Psoas muscle (tissue), 8 donors: Measurements from ENCODE around the gene NPTXR. TPM values are rescaled to one million over a fixed set of nuclear protein-coding genes. Genes with fewer than 3 reads are reported as not detected.

ENCODE experiments used
- ATAC-seq, 4 donors: fragments of 200-7000 bp; cut with Tn5 transposase; one replicate each; pipeline ENCODE4 v1.9.1; 2020; ENCODE audit warnings: moderate library complexity in 3 of 4, mild to moderate bottlenecking in 2 of 4
- DNase-seq, 2 donors: peaks; one replicate each; pipeline ENCODE4 v3.0.0-alpha.2; 2020
- H3K27ac ChIP-seq: fragments of 200-600 bp; one replicate; pipeline ENCODE4 v1.8.0; 2022
- H3K27me3 ChIP-seq, 3 donors: fragments of 200-600 bp in 1 of 3; one replicate each; pipeline versions ENCODE4 v1.6.1 to v1.8.0; 2013 to 2022; ENCODE audit warnings: low read length in 2 of 3, mild to moderate bottlenecking in 2 of 3, moderate library complexity in 1 of 3; ENCODE audit not compliant: insufficient read depth in 3 of 3
- H3K36me3 ChIP-seq, 2 donors: fragments of 200-600 bp in 1 of 2; one replicate each; pipeline versions ENCODE4 v1.6.1 to v1.8.0; 2013 to 2022; ENCODE audit warnings: low read depth in 1 of 2, mild to moderate bottlenecking in 1 of 2, moderate library complexity in 1 of 2; ENCODE audit not compliant: insufficient read depth in 1 of 2
- H3K4me1 ChIP-seq: fragments of 200-600 bp; one replicate; pipeline ENCODE4 v1.8.0; 2022
- H3K4me3 ChIP-seq: fragments of 200-600 bp; one replicate; pipeline ENCODE4 v1.8.0; 2022; ENCODE audit warnings: mild to moderate bottlenecking
- H3K9me3 ChIP-seq: fragments of 200-600 bp; one replicate; pipeline ENCODE4 v1.8.0; 2022
- CTCF ChIP-seq: fragments of 200-600 bp; IDR thresholded peaks from one replicate; pipeline ENCODE4 v1.8.0; 2022; ENCODE audit warnings: antibody characterized with exemption
- whole genome bisulfite sequencing, 3 donors: extraction: QIAGEN DNeasy Blood & Tissue Kit; methylation state at CpG; one replicate each; pipeline versions ENCODE4 v1.1.6 to v1.1.7; 2013; 5-methylcytosine and 5-hydroxymethylcytosine counted together
- intact Hi-C, 2 donors: fragments of 100-400 bp; cut with DNase I; formaldehyde crosslinking; loops; one replicate each; pipeline versions ENCODE4 v1.11.0 to v1.14.2; 2022
- polyA plus RNA-seq, 3 donors: library from polyadenylated mRNA; stranded (reverse); fragments of 200-250 nt; gene quantifications; one replicate each; pipeline ENCODE4 v1.2.3, GENCODE V29; 2013
- total RNA-seq, 4 donors: library from RNA; stranded (reverse); fragmentation: NEBNext Ultra II Directional in 2 of 4; extraction: Animal tissue kit (Norgen Biotek cat#: 25700) in 2 of 4; gene quantifications; one replicate each; pipeline versions ENCODE4 v1.2.1 to v1.2.4, GENCODE V29; 2021 to 2023
- donor health status: healthy with polysubstance abuse.
- donor health status: DM: no; HTN: no; CAD: no; lungs with moderate emphysema.
- donor health status: Bipolar disorder and iron deficiency.
- donor health status: healthy.
- donor health status: DM: yes; HTN: yes; CAD: no.
- donor health status: DM: no; HTN: no; CAD: no.
- donor health status: DM: no; HTN: no; CAD: no.
- donor health status: DM: yes; HTN: yes; CAD: no.

Gene NPTXR
- total and polyA plus RNA-seq, 7 donors: 0.15 to 1.7 (median 0.39) TPM

GRCh38 chr22:38865201-38866023, 21.6 kb upstream of the NPTXR start:
- no peak for ATAC-seq
- 74 to 77% (median 75%) methylated on average over 20 of the region's 20 CpGs for WGBS, 3 donors
- peak in 1 of 2 donors; percentile 42 for DNase-seq
- no peak overlapping the region for H3K27ac ChIP-seq
- H3K27me3 ChIP-seq: peaks cover 0 to 11% (median 7%) of the 10 kb centered on the region in 3 donors
- no peaks in the 10 kb centered on the region for H3K9me3 ChIP-seq
- H3K36me3 ChIP-seq: peaks cover 0 to 37% of the 10 kb centered on the region in 2 donors
- peaks cover 15% of the 10 kb centered on the region for H3K4me1 ChIP-seq
- H3K4me3 ChIP-seq: no peak overlapping the region
- TF ChIP-seq CTCF: no peak
- intact Hi-C loops: loop anchor here (5.0 kb wide), 1 partner anchor 257 kb away; no protein-coding TSS in a partner anchor

GRCh38 chr22:38864361-38865191, 20.7 kb upstream of the NPTXR start:
- DNase-seq (peak; percentile 55 to 63), ATAC-seq (peak in 1 of 4 donors; percentile 5)
- no peak overlapping the region for H3K4me3 ChIP-seq
- H3K4me1 ChIP-seq: peaks cover 7% of the 10 kb centered on the region
- TF ChIP-seq CTCF: no peak
- WGBS, 3 donors: 56 to 60% (median 56%) methylated on average over 21 to 24 of the region's 24 CpGs
- peak overlapping the region; percentile 55 for H3K27ac ChIP-seq
- no peaks in the 10 kb centered on the region for H3K9me3 ChIP-seq
- H3K36me3 ChIP-seq: peaks cover 0 to 33% of the 10 kb centered on the region in 2 donors
- intact Hi-C loops: loop anchor here (5.0 kb wide), 1 partner anchor 258 kb away; no protein-coding TSS in a partner anchor
- peaks cover 0 to 17% (median 10%) of the 10 kb centered on the region in 3 donors for H3K27me3 ChIP-seq

- peaks cover 0 to 25% (median 10%) of the 10 kb centered on the region in 3 donors for H3K27me3 ChIP-seq
- 80 to 85% (median 83%) methylated on average over 9 to 12 of the region's 12 CpGs for WGBS, 3 donors
- ATAC-seq: no peak
- H3K4me3 ChIP-seq: no peak overlapping the region
- H3K9me3 ChIP-seq: no peaks in the 10 kb centered on the region
- no peak for TF ChIP-seq CTCF
- no peak overlapping the region for H3K27ac ChIP-seq
- H3K4me1 ChIP-seq: peaks cover 1% of the 10 kb centered on the region
- H3K36me3 ChIP-seq: peaks cover 0 to 31% of the 10 kb centered on the region in 2 donors
- DNase-seq: peak in 1 of 2 donors; percentile 37
- intact Hi-C loops: no loop called here
Observed at GRCh38 chr22:38863531-38864131, 19.8 kb upstream of the NPTXR start.

- WGBS, 3 donors: 44 to 57% (median 45%) methylated on average over 13 to 14 of the region's 14 CpGs
- H3K27ac ChIP-seq: no peak overlapping the region
- intact Hi-C loops: no loop called here
- H3K4me1 ChIP-seq: no peaks in the 10 kb centered on the region
- ATAC-seq (peak in 2 of 4 donors; percentile 20 to 47), DNase-seq (peak; percentile 59 to 73)
- peaks cover 0 to 35% (median 10%) of the 10 kb centered on the region in 3 donors for H3K27me3 ChIP-seq
- no peak overlapping the region for H3K4me3 ChIP-seq
- peaks cover 0 to 24% of the 10 kb centered on the region in 2 donors for H3K36me3 ChIP-seq
- H3K9me3 ChIP-seq: no peaks in the 10 kb centered on the region
- no peak for TF ChIP-seq CTCF
Observed at GRCh38 chr22:38862375-38863329, 18.8 kb upstream of the NPTXR start.
